Measurements from ENCODE around the gene RAF1.

- TF ChIP-seq ZNF384 (IDR thresholded peaks at IDR 0.05) (no peak), NFRKB (IDR thresholded peaks at IDR 0.05) (no peak), BHLHE40 (IDR thresholded peaks at IDR 0.05; ENCODE audit: borderline replicate concordance) (no peak), ELF4 (IDR thresholded peaks at IDR 0.05) (no peak), FOXK2 (IDR thresholded peaks at IDR 0.05) (no peak), ARNT (IDR thresholded peaks at IDR 0.05) (no peak), FOXM1 (IDR thresholded peaks at IDR 0.05; ENCODE audit: borderline replicate concordance) (no peak), SUZ12 (IDR thresholded peaks at IDR 0.05) (no peak), SP1 (IDR thresholded peaks at IDR 0.05) (no peak), CTBP1 (IDR thresholded peaks at IDR 0.05; ENCODE audit: borderline replicate concordance) (no peak), L3MBTL2 (conservative IDR thresholded peaks at IDR 0.05) (no peak), TARDBP (IDR thresholded peaks at IDR 0.05) (no peak)
Measured at GRCh38 chr3:12611117-12611516, 52.8 kb downstream of the RAF1 start.

Data from HEK293T (cell line).